Measurements from ENCODE around the gene CDCA4.

The CDCA4 gene

DNA sequence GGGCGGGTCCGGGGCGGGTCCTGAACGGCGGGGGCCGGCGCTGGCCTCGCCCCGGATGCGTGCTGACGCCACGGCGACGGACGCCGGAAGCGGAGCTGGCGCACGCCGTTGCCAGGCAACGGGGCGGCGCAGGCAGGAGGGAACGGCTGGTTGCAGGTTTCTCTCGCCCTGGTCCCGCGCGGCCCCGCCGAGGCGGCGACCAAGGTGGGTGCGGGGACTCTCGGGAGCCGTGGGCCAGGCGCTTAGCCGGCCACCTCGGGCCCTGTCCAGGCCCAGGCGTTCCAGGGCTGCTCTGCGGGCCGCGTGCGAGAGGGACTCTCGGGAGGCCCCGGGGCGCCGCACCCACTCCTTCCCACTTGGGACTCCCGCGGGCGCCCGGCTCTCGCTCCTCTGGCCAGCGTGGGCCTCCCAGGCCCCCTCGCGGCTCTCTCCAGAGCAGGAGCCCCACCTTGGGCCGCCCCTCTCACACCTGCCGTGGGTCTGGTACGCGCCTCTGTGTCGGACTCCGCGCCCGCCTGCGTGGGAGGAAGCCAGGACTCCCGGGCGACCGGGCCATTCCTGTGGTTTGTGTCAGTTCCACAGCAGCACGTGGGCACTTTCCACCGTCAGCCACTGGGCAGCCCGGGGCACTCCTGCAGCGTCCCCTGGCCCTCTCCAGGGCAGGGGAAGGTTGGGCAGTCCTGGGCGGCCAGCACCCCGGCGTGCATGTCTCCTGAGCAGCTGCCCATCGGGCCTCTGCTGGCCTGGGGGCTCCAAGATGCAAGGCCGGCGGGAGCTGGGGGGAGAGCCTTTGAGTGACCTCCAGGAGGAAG lies 35.0 kb downstream of the CDCA4 start, which contains the start of gene CLBA1:
Gene CLBA1 (plus strand): TSS at position 114 of the 812 bp plus-strand sequence. CDS start 644 bp downstream, at position 758.
- FAIRE-seq, result no peak

DNA sequence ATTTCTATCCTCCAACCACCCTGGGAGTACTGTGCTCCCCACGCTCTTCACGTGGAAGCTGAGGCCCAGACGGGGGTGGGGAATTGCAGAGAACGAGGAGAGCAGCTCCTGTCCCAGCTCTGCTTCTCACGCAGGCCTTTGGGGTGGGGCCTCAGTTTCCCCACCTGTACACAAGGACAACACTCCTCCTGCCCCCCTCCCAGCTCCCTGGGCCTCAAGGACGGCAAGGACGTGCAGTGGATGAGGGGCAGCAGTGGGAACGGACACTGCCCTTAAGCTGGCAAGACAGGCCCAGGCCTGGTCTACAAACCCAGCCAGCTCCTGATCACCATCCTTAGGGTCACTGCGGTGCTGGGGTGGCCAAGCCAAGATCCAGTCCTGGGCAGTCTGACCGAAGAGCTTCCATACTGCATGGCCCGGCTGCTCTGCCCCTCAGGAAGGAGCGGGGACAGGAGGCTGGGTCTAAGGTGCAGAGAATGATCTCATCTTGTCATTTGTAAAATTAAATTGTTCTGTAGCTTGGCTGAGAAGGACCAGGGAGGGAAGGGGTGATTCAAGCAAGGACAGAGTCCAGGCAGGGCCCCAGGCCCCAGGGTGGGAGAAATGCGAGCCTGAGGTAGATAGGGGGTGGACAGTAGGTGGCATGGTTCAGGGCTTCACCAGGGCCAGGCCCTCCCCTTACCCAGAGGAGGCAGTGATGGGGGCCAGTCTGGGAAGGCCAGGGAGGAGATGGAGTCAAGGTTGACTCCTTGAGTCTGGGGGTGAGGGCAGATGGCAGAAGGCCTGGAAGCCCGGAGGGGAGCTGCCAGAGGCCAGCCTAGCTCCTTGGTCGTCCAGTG lies 36.6 kb downstream of the CDCA4 start:
- no peak for FAIRE-seq

DNA sequence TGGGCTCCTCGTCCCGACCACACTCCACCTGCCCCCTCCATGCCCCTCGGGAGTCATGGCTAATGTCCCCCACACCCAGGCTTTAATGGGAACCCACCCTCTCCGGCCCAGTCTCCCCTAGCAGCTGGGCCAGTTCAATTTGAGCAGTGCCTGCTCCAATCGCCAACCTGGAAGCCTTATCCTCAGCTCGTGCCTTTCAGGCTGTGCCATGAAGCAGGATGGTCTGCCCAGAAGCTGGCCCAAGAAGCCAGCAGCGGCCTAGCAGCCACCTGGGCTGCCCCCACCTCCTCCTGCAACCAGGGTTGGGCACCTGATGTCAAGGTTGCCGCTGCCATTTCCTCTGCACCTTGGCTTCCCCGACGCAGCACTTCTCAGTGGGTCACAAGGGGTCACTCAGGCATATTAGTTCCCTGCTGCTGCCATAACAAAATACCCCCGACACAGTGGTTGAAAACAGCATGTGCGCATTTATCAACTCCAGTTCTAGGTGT lies 37.6 kb downstream of the CDCA4 start:
- FAIRE-seq, result no peak

DNA sequence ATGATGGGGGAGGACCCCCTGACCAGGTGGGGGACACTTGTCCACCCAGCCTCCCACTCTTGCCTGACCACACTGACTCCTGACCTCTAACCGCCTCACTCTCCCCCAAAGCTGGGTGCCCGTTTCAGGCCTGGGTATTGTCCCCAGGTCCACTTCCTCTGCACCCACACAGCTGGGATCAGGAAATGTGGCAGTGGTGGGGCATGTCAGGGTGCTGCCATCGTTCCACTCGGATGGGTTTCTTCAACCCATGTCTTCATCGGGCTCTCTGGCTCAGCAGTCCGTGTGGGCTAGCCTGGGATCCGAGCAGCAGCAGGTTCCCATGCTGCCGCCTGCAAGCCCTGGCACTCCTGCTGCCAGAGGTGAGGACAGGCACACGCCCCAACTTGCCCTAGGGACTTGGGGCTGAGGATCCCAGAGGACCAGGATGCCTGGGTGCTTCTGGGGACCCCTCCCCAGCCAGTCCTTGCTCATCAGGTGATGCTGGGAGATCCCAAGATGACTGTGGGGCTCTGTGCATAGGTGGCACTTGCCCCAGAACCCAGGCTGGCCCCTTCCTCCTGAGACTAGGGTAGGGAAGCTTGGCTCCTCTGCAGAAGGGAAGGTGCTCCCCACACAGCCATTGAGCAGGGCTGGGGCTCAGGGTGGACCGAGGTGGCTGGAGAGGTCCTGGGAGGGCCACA lies 38.2 kb downstream of the CDCA4 start:
- no peak for FAIRE-seq

DNA sequence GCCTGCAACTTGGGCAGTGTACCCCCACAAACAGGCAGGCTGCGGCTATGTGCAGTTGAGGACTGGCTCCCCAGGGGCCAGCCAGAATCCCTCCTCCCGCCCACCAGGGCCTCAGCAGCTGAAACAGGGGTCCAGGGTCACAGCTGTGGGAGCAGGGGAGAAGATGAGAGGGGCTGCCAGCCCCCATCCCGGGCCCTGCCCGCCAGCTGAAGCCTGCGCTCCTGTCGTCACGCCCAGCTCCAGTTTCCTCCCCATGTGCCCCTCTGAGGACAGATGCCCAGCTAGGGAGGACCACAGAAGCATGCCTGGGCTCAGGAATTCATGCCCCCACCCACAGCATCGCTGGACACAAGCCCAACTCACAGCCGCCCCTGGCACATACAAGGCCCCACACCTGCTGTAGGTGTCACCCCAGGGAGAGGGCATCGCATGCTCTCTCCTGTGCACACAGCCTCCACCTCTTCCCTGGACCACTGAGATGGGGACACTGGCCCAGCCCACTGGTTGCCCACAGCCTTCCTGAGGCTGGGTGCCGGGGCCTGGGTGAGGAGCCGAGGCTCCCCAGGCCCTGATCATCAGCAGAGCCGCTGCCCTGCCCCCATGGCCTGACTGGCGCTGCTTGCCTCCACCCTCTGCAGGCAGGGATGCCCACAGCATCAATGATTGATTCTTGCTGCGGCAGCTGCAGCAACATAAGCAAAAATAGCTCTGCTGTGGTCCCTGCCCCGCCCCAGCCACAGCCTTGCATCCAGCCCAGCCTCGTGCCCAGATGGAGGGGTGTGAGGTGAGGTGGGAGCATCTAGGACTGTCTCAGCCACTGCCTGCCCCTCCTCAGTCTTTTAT lies 39.0 kb downstream of the CDCA4 start:
- FAIRE-seq, result no peak

DNA sequence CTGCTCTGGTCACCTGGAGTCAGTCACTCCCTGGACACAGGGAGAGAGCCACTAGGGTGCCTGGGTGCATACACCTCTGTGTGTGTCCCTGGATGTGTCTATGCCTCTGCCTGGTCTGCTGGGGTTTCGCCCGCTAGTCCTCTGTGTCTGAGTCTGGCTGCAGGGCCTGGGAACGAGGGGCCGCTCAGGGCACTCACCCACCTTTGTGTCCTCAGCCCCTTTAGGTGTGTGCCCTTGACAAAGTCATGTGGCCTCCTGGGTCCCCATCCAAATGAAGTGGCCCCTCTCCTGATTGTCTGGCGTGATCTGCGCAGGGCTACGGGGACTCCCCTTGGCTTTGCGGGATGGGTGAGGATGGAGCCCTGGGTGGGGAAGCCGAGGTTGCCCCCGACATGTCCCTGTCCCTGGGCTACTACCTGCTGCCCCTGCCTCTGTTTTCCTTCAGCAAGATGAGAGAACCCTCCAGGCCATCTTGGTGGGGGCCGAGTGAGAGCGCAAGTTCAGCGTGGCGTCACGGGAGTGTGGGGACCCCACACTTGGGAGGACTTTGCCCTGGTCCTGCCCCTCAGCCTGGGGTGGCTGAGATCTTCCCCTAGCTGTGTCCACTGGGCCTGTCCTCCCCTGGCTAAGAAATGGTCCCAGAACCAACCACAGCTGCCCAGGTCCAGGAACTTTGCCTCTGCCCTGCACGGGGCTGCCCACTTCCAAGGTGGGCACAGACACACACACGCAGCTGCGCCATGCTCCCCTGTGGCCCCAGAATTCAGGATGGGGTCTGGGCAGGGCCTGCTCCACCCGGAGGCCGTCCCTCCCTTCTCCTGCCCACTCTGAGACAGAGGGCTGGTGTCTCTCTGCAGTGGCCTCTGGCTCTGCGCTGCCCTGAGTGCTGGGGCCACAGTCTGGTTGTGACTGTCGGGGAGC lies 40.0 kb downstream of the CDCA4 start:
- FAIRE-seq, result no peak

DNA sequence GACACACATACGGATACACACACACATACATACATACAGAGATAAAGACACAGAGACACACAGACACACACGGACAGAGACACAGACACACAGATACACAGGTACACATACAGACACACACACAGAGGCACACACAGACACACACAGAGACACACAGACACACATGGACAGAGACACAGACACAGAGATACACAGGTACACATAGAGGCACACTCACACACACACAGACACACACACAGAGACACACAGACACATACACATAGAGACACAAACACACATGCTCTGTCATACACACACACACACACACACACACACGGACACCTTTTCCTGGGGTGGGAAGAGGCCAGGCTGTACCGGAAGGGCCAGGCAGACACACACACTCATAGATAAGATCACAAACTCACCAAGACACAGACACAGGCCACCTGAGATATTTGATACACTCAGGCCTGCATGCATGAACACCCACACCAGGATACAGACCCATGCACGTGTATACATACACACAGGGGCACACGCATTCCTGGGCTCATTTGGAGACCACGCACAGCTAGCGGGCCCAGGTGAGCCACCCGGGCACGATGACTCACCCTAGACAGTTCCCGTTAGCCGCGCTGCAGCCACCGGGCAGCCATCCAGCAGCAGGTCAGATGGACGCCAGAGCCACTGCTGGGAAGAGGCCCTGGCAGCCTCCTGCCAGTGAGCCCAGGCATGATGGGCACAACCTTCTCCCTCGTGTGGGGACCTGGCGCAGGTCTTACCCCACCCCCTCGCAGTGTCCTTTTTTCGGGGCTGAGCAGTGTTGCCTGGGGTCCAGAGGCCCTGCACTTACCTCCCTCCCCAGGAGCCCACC lies 40.9 kb downstream of the CDCA4 start:
- no peak for FAIRE-seq

DNA sequence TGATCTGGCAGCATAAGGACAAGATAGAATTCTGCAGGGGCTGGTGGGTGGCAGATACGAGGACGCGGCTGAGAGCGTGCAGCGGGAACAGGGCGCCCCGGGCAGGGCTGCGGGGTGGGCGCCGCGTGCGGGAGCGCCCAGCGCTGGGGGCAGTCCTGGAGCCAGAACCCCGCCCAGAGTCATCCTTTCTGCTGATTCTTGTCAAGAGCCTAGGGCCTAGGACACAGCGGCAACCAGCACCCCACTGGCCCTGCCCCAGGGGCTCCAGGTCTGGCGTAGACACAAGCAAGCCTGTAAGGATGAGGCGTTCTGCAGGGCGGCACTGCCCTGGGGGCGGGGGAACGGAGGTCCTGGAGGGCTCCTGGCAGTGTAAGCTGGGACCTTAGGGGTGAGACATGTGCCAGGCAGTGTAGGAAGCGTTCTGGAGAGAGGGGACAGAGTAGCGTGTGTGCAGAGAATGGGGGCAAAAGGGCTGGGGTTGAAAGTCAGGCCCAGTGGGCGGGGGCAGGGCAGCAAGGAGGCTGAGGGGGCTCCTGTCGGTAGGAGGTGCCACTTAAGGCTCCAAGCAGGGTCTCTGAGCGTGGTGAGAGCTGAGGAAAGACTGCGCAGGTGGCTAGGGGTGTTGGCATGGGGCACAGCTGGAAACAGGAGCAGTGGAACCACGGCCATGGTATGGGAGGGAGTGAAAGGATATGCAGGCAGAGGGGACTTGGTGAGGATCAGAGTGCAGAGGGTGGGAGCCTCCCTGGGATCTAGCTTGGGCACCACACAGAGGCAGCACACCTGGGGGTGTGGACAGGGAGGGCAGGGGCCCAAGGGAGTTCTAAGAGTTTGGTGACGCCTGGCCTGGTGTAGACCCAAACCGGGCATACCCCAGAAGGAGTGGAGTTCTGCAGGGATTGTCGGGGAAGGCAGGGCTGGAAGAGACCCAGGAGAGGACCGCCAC lies 41.9 kb downstream of the CDCA4 start:
- no peak for FAIRE-seq

DNA sequence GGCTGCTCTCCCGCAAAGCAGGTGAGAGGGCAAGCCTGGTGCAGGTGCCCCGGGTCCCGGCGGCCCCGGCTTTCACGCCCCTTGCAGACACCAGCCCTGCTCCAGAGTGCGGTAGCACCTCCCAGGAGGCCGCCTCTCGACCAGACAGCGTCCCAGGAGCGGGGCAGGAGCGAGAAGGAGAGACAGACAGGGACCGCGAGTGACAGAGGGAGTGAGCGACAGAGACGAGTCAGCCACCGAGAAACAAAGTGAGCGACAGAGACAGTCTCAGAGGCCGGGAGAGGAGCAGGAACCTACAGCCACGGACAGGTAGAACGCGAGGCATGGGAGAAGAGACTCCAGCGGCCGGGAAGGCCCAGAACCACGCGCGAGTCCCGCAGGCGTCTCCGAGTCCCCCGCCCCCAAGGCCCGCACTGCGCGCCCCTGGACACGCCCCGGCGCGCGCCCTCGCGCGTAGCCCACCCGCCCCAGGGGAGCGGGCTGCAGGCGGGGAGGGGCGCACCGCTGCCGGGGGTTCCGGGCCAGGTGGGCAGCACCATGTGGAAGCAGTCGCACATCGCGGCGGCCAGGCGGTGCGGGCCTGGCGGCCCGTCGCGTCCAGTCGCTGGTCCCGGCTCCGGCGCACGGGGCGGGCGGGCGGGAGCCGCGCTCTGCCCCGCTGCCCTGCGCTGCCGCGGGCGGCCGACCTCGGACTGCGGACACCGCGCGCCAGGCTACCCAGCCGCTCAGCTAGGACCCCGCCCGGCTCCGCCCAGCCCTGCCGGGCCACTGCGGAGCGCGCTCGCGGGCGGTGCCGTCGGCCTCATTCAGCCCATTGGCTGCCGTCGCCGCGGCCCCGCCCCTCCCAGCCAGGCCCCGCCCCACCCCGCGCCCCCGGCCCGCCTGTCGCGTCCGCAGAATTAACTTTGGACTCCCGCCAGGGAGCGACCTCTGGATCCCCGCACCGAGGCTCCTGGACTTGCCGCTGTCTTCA lies 42.9 kb downstream of the CDCA4 start, which contains the start of gene AHNAK2:
Gene AHNAK2 (minus strand): TSS at position 694 of the 973 bp plus-strand sequence. CDS start 137 bp downstream, at position 557.
- no peak for FAIRE-seq

DNA sequence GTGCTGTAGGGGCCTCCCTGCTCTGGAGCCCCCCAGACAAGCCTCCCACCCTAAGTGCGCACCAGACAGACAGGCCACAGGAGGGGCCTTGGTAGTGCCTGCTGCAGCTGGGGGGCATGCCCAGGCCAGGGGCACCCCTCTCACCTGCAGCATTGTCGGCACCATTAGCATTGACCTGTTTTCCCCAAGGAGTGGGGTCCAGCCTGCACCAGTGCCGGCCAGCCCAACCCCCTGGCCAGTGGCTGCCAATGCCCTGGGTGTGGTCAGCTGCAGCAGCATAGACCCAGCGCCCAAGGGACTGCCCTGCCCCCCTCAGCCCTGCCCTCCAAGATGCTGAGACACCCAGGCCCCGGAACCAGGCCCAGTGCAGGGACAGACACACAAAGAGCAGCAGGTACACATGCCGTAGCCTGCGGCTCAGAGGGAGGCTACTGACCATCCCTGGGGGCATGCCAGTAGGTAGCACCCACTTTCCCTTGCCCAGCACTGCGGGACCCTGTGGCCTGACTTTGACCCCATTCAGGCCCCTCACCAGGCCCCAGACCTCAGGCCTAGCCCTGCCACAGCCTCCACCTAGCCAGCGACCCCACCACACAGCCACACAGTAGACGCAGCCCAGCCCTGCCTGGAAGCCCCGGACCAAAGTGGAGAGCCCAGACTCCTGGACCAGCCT lies 43.7 kb downstream of the CDCA4 start:
- no peak for FAIRE-seq

DNA sequence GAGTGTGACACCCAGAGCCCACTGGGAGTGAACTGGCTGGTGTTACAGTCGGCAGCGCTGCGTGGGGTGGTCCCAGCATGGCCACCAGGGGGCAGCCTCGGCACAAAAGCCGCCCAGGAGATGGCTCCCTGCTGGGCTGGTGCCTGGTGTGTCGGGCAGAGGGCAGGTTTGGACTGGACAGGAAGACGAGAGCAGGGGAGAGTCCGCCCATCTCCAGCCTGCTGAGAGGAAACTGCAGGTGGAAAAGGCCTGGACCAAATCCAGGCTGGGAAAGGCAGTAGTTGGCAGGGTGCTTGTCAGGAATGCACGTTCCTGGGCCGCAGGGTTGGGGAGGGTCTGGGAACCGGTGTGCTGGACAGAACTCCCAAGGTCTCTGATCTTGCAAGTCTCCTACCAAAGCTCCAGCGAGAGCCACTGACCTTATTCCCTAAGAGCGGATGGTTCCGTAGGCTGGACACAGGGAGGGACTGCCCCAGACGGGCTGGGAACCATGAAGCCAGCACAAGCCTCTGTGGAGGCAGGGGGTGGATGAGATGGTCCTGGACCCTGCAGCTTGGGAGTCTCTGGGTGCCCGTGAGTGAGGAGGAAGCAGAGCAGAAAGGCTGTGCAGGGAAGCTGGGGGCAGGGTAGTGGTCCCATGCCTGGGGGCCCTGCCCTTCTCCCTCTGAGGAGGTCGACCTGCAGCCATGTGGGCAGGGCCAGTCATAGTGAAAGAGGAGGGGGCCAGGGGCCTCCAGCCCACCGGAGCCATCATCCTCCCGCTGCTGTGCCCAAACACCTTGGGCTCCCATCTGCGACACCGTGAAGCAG lies 44.5 kb downstream of the CDCA4 start:
- FAIRE-seq, result no peak

DNA sequence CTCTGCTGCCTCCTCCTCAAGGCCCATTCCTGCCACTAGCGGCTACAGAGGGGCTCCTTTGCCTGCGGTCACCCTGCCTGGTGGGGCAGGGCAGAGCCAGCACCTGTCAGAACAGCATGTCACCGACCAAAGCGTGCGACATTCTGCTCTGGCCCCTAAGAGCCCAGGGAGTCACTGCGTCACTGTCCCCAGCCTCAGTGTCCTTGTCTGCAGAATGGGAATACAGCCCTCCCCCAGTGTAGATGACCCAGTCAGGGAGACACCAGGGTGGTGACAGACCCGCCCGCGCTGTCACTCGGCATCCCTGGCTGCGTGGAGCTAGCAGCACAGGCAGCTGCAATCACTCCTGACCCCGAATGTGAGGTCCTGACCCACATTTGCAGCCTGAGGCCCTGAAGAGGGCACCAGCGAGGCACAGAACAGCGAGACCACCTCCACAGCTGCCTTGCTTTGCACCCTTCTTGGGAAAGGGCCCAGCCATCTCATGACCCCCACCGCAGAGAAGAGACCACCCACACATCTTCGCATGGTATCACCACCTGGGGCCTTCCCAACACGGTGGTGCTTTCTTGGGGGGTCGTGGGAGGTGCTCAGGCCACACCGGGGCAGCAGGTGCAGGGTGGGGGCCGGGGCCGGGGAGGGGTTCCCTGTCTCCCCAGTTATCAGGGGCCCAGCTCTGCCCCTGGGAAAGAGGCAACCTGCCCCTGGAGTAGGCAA lies 45.2 kb downstream of the CDCA4 start:
- FAIRE-seq, result no peak

DNA sequence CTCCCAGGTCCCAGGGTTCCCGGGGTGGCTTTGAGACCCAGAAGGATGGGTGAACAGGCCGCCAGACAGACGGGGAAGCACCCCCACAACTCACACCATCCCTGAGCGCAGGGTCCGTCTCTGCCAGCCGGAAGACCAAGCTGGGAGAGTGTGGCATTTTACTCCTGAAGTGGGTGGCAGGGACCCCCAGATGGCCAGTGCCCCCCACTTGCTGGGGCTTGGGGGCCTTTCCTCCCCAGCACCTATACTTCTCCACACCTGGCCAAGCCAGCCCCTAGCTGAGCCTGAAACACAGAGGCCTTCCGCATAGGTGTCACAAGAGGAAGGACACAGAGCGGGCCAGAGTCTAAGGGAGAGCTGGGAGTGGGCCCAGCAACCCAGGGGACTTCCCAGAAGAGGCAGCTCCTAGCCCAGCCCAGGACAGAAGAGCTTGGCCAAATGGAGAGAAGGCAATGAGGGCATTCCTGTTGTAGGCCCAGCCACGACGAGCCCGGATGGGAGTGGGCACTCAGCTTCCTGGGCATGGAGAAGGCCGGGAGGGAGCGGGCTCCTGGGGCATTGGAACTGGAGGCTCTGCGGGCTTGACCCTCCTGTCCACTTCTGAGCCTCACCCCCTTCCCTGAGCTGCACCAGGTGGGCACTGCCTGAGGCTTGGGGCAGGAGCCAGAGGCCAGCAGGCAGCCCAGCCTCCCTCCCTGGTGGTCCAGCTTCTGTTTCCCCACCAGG lies 46.1 kb downstream of the CDCA4 start:
- FAIRE-seq, result no peak

DNA sequence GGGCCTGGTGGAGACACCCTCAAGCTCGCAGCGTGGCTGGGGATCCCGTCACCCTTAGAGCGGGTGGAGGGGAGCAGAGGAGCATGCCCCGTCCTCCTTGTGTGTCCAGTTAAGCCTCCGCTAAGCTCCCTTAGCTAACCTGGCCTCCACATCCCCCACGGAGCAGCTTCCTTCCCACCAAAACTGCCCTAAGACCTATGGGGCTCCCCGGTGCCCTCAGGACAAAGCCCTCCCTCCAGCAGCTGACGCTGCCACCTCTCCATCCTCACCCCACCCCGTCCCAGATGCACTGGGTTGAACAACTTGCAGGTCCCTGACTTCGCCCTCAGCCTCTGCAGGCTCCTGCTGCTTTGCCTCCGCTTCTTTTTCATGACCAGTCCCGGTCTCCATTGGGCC lies 46.7 kb downstream of the CDCA4 start:
- no peak for FAIRE-seq
